Activated CD4-positive, alpha-beta T cell treated with anti-CD3 and anti-CD28 coated beads, Interleukin-2, amount 10 ng/mL, durations not matched to agents 24 days and 14 days (primary cell): Measurements from ENCODE around the gene POU2AF1. TPM values are rescaled to one million over a fixed set of nuclear protein-coding genes. Genes with fewer than 3 reads are reported as not detected.
A peak's percentile ranks its signal among the peaks of the same experiment; 100 is the strongest.

ENCODE experiments used
- DNase-seq: peaks from one replicate; pipeline ENCODE4 v3.0.0; 2022
- H3K27ac Mint-ChIP-seq: one replicate; pipeline ENCODE4 v1.8.0; 2022; ENCODE audit warnings: mild to moderate bottlenecking, mixed read lengths
- H3K27me3 Mint-ChIP-seq: one replicate; pipeline ENCODE4 v1.8.0; 2022; ENCODE audit warnings: mixed read lengths
- H3K36me3 Mint-ChIP-seq: one replicate; pipeline ENCODE4 v1.8.0; 2022; ENCODE audit warnings: low read depth, mild to moderate bottlenecking, mixed read lengths
- H3K4me1 Mint-ChIP-seq: one replicate; pipeline ENCODE4 v1.8.0; 2021; ENCODE audit warnings: mixed read lengths
- H3K4me3 Mint-ChIP-seq: one replicate; pipeline ENCODE4 v1.8.0; 2022; ENCODE audit warnings: mild to moderate bottlenecking, moderate library complexity, mixed read lengths
- H3K9me3 Mint-ChIP-seq: one replicate; pipeline ENCODE4 v1.8.0; 2021; ENCODE audit warnings: mixed read lengths
- intact Hi-C: fragments of 100-400 bp; cut with micrococcal nuclease; formaldehyde crosslinking; loops from one replicate; pipeline ENCODE4 v1.15.1; 2023
- total RNA-seq: library from RNA; stranded (reverse); gene quantifications from 2 replicates; pipeline ENCODE4 v1.2.3, GENCODE V29; 2022

The POU2AF1 gene
- total RNA-seq, 1 donor from 2014 or later: 68.9 TPM

DNA sequence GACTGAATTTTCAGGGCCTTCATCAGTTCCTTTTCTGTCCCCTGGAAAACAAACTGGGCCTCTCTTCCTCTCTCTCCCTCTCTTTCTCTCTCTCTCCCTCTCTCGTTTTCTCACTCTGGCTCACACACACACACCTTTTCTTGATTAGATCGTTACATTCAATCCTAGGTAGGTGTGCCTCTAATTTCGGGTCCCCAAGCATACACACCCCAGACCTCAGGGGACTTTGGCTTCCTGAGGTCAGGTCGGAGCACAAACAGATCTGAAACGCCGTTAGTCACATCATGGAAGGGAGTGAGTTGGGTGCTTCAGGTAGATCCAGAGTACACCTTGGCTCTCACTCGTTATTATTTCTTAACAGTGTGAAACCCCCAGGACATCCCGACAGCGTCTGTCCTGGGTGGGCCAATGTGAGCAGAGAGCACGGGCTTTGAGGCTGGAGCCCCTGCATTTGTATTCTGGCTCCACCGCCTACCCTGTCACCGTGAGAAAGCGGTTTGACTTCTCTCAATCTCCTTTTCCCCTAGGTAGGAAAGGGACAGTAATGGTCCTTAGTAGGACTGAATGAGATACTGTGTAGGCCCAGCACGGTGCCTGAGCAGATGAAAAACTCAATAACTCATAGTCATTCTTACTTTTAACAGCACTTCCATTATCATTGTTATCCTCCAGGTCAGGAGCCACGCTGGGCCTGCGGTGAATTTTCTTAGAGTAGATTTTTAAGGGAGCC is 37.3 kb upstream of the POU2AF1 start:
- peaks cover 69% of the 10 kb centered on the region for H3K4me1 Mint-ChIP-seq
- peak overlapping the region; percentile 65 for H3K4me3 Mint-ChIP-seq
- intact Hi-C loops: no loop called here
- H3K27ac Mint-ChIP-seq: peak overlapping the region; percentile 87
- no peak for DNase-seq
- H3K36me3 Mint-ChIP-seq: peaks cover 3% of the 10 kb centered on the region
- H3K27me3 Mint-ChIP-seq: no peaks in the 10 kb centered on the region
- H3K9me3 Mint-ChIP-seq: peaks cover 4% of the 10 kb centered on the region

DNA sequence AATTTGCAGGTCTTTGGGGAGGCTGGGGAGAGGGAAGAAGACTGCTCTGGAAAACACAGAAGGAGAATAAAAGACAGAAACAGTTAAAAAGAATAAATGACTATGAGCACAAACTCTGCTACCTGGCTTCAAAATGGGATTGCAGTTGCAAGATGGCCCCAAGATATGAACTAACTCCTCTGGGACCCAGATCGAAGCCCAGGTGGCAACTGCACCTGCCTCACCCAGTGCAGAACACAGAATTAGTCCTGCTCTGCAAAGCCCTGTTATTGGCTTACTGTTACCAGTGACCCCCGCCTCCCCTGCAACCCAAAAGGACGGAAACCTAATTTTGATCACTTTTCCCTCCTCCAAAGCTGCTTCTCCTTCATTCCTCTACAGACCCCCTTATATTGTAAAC is 35.9 kb upstream of the POU2AF1 start:
- Mint-ChIP-seq H3K27me3 (no peaks in the 10 kb centered on the region), H3K4me1 (peaks cover 69% of the 10 kb centered on the region), H3K4me3 (peak overlapping the region; percentile 80), H3K27ac (peak overlapping the region; percentile 90), H3K9me3 (peaks cover 4% of the 10 kb centered on the region), H3K36me3 (peaks cover 3% of the 10 kb centered on the region)
- no peak for DNase-seq
- intact Hi-C loops: loop anchor here (1.0 kb wide), 2 partner anchors 37 to 44 kb away; no protein-coding TSS in a partner anchor

GRCh38 chr11:111414267-111414931 is 35.3 kb upstream of the POU2AF1 start:
- Mint-ChIP-seq H3K27me3 (no peaks in the 10 kb centered on the region), H3K4me3 (peak overlapping the region; percentile 80), H3K9me3 (peaks cover 2% of the 10 kb centered on the region), H3K27ac (peak overlapping the region; percentile 90), H3K4me1 (peaks cover 72% of the 10 kb centered on the region), H3K36me3 (peaks cover 3% of the 10 kb centered on the region)
- DNase-seq: peak; percentile 69
- intact Hi-C loops: loop anchor here (1.0 kb wide), 2 partner anchors 36 to 43 kb away; no protein-coding TSS in a partner anchor

- peak overlapping the region; percentile 80 for H3K4me3 Mint-ChIP-seq
- H3K4me1 Mint-ChIP-seq: peaks cover 72% of the 10 kb centered on the region
- peak overlapping the region; percentile 90 for H3K27ac Mint-ChIP-seq
- no peak for DNase-seq
- peaks cover 3% of the 10 kb centered on the region for H3K36me3 Mint-ChIP-seq
- no peaks in the 10 kb centered on the region for H3K27me3 Mint-ChIP-seq
- intact Hi-C loops: loop anchor here (1.0 kb wide), 2 partner anchors 36 to 43 kb away; no protein-coding TSS in a partner anchor
- H3K9me3 Mint-ChIP-seq: peaks cover 6% of the 10 kb centered on the region
These were observed 34.8 kb upstream of the POU2AF1 start for GRCh38 chr11:111413849-111414248.

GRCh38 chr11:111412293-111412692 is 33.2 kb upstream of the POU2AF1 start:
- Mint-ChIP-seq H3K4me3 (no peak overlapping the region), H3K36me3 (no peaks in the 10 kb centered on the region), H3K27ac (peak overlapping the region; percentile 68), H3K27me3 (no peaks in the 10 kb centered on the region), H3K9me3 (peaks cover 9% of the 10 kb centered on the region), H3K4me1 (peaks cover 59% of the 10 kb centered on the region)
- intact Hi-C loops: no loop called here
- no peak for DNase-seq

DNA sequence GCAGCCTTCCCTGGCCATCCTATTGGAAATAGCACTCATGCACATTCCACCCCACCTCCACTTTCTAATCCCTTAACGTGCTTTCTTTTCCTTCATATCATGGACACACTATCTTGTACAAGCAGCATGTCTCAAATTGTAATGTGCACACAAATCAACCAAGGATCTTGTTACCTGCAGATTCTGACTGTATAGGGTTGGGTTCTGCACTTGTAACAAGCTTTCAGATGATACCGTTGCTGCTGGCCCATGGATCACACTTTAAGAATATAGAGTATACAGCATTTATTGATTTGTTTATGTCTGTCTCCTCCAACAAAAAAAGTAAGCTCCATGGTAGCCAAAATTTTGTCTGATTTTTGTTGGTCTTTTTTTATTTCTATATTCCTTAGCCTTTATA is 32.4 kb upstream of the POU2AF1 start:
- Mint-ChIP-seq H3K27me3 (no peaks in the 10 kb centered on the region), H3K36me3 (no peaks in the 10 kb centered on the region), H3K4me3 (no peak overlapping the region), H3K9me3 (peaks cover 9% of the 10 kb centered on the region), H3K27ac (no peak overlapping the region), H3K4me1 (peaks cover 51% of the 10 kb centered on the region)
- intact Hi-C loops: no loop called here
- DNase-seq: no peak

DNA sequence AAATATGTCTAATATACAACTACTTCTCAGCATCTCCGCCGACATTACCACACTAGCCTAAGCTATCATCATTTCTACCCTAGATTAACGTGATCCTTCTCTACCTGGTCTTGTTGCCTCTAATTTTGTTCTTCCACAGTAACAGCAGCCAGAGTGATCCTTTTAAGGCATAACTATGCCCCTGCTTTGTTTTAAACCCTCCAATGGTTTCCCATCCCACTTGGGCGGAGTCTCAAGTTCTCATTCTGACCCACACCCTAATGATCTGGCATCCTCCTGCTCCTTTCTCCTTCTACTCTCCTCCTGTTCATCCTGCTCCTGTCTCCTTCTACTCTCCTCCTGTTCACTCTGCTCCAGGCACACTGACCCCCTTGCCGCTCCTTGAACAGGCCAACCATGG is 31.9 kb upstream of the POU2AF1 start:
- Mint-ChIP-seq H3K27me3 (no peaks in the 10 kb centered on the region), H3K27ac (no peak overlapping the region), H3K4me3 (no peak overlapping the region), H3K9me3 (peaks cover 9% of the 10 kb centered on the region), H3K4me1 (peaks cover 47% of the 10 kb centered on the region), H3K36me3 (no peaks in the 10 kb centered on the region)
- no peak for DNase-seq
- intact Hi-C loops: no loop called here

GRCh38 chr11:111409915-111410314 is 30.8 kb upstream of the POU2AF1 start:
- intact Hi-C loops: no loop called here
- Mint-ChIP-seq H3K27me3 (no peaks in the 10 kb centered on the region), H3K4me3 (no peak overlapping the region), H3K36me3 (no peaks in the 10 kb centered on the region), H3K27ac (no peak overlapping the region), H3K9me3 (peaks cover 9% of the 10 kb centered on the region), H3K4me1 (peaks cover 40% of the 10 kb centered on the region)
- no peak for DNase-seq

- H3K4me3 Mint-ChIP-seq: no peak overlapping the region
These were observed 30.0 kb upstream of the POU2AF1 start for GRCh38 chr11:111408789-111409727.

GRCh38 chr11:111407652-111408051 is 28.6 kb upstream of the POU2AF1 start:
- Mint-ChIP-seq H3K4me1 (peaks cover 20% of the 10 kb centered on the region), H3K9me3 (peaks cover 25% of the 10 kb centered on the region), H3K27ac (no peak overlapping the region), H3K36me3 (no peaks in the 10 kb centered on the region), H3K27me3 (no peaks in the 10 kb centered on the region), H3K4me3 (no peak overlapping the region)
- DNase-seq: no peak
- intact Hi-C loops: no loop called here

More at GRCh38 chr11:111408789-111409727, 30.0 kb upstream of the POU2AF1 start:
- intact Hi-C loops: no loop called here
- Mint-ChIP-seq H3K27me3 (no peaks in the 10 kb centered on the region), H3K36me3 (no peaks in the 10 kb centered on the region), H3K9me3 (peaks cover 13% of the 10 kb centered on the region), H3K4me1 (peaks cover 32% of the 10 kb centered on the region), H3K27ac (peak overlapping the region; percentile 52)
- DNase-seq: no peak

DNA sequence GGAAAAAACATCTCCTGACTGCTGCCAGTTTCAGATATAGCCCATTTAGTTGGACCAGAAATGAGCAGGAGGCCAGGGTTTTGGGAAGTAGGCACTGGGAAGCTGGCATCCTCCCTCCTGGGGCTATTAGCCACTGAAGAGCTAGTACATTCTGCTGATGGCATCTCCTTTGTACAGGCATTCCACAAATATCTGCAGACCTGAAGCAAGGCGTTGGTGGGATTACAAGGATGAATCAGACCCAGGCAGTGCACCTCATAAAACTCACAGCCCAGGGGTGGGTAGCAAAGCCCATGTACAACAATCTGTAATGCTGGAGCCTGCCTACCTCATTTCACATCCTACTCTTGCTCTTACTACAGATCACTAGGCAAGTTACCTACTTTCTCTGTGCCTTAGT is 27.5 kb upstream of the POU2AF1 start:
- H3K27me3 Mint-ChIP-seq: no peaks in the 10 kb centered on the region
- H3K27ac Mint-ChIP-seq: no peak overlapping the region
- peaks cover 13% of the 10 kb centered on the region for H3K4me1 Mint-ChIP-seq
- no peak overlapping the region for H3K4me3 Mint-ChIP-seq
- no peak for DNase-seq
- peaks cover 25% of the 10 kb centered on the region for H3K9me3 Mint-ChIP-seq
- no peaks in the 10 kb centered on the region for H3K36me3 Mint-ChIP-seq
- intact Hi-C loops: no loop called here

GRCh38 chr11:111406091-111406490 is 27.0 kb upstream of the POU2AF1 start:
- no peaks in the 10 kb centered on the region for H3K36me3 Mint-ChIP-seq
- no peak for DNase-seq
- H3K4me3 Mint-ChIP-seq: no peak overlapping the region
- H3K27ac Mint-ChIP-seq: no peak overlapping the region
- H3K9me3 Mint-ChIP-seq: peaks cover 25% of the 10 kb centered on the region
- intact Hi-C loops: no loop called here
- H3K27me3 Mint-ChIP-seq: no peaks in the 10 kb centered on the region
- H3K4me1 Mint-ChIP-seq: peaks cover 13% of the 10 kb centered on the region

- H3K4me3 Mint-ChIP-seq: no peak overlapping the region
- H3K4me1 Mint-ChIP-seq: peaks cover 15% of the 10 kb centered on the region
- no peak for DNase-seq
- no peaks in the 10 kb centered on the region for H3K27me3 Mint-ChIP-seq
- intact Hi-C loops: no loop called here
- H3K27ac Mint-ChIP-seq: no peak overlapping the region
- H3K36me3 Mint-ChIP-seq: no peaks in the 10 kb centered on the region
- peaks cover 25% of the 10 kb centered on the region for H3K9me3 Mint-ChIP-seq
These were observed 26.5 kb upstream of the POU2AF1 start for GRCh38 chr11:111405551-111405950.
